Measurements from ENCODE around the gene GSTM5.
"Not testable (repeated sequence)": the region's sequence is repeated elsewhere in the genome, so short reads cannot be mapped to it uniquely, and the experiment has no call there.

Gene GSTM5

GRCh38 chr1:109711593-109712320, at the start of gene GSTM5:
Gene GSTM5 (plus strand): TSS chr1:109712251. CDS start chr1:109712313, 62 bp downstream.
- peak in 2 of 14 donors; percentile 13 to 17 for DNase-seq

GRCh38 chr1:109664671-109665070, 47.4 kb upstream of the GSTM5 start:
- DNase-seq: no peak

- DNase-seq: peak in 12 of 14 donors; percentile 18 to 86 (median 72)
These were observed 44.5 kb upstream of the GSTM5 start, which contains the start of gene GSTM2 for GRCh38 chr1:109667452-109668122. Gene GSTM2 (plus strand): TSS chr1:109668057. CDS start chr1:109668116, 59 bp downstream.

DNA sequence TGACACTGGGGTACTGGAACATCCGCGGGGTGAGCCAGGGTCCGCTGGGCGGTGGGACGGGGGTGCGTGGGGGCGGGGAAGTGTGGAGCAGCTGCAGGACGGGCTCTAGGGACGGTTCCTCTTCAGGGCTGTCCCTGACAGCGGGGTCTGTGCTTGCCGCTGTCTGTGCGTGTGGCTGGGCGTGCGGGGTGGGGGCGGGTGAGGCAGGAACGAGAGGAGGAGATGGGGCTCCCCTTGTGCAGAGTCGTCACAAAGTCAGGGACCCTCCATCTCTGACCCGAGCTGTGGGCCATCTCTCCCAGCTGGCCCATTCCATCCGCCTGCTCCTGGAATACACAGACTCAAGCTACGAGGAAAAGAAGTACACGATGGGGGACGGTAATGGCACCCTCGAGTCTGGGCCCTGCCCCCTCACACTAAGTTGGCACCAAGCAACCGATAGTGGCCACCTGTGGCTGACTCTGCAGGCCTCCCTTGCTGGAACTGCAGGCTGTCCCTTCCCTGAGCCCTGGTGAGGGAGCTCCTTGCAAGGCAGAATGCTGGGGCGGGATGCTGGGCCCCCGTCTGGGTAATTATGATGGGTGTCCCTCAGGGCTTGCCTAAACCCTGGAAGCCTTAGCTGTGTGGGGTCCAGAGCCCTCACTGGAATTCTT, 43.8 kb upstream of the GSTM5 start:
- no peak for DNase-seq

DNA sequence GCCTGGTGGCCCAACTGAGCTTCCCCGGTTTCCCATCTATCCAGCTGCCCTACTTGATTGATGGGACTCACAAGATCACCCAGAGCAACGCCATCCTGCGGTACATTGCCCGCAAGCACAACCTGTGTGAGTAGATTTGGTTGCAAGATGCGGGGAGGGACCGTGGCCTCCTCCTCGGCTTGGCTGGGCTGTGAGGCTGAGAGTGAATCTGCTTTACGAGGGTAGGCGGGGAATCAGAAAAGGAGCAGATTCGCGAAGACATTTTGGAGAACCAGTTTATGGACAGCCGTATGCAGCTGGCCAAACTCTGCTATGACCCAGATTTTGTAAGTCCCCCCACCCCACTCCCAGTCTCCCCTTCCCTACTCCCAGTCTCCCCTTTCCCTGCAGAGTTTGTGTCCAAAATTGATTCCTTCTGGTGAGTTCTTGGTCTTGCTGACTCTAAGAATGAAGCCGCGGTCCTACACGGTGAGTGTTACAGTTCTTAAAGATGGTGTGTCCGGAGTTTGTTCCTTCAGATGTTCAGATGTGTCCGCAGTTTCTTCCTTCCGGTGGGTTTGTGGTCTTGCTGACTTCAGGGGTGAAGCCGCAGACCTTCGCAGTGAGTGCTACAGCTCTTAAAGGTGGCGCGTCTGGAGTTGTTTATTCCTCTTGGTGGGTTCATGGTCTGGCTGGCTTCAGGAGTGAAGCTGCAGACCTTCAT, 42.7 kb upstream of the GSTM5 start:
- DNase-seq: no peak

- not testable (repeated sequence) for DNase-seq
These were observed 42.1 kb upstream of the GSTM5 start for GRCh38 chr1:109669949-109670302.

- DNase-seq: no peak
These were observed 41.0 kb upstream of the GSTM5 start for GRCh38 chr1:109671067-109671466.

DNA sequence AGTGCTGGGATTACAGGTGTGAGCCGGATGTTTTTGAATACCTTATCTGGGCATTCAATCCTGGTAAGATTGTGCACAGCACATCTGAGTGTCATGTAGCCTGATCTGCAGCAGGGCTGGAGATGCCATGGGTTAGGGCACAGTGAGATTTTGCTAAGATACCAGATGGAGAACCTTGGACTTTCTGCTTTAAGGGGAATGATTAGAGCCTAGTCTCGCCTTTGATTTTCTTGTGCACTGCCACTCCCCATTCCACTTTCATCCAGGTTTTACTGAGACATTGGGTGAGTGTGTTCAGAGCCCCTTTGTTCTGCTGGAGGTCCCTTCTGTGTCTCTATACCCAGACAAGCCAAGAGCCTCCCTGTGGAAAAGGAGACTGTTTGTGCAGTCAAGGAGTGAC, 38.2 kb upstream of the GSTM5 start:
- not testable (repeated sequence) for DNase-seq

DNA sequence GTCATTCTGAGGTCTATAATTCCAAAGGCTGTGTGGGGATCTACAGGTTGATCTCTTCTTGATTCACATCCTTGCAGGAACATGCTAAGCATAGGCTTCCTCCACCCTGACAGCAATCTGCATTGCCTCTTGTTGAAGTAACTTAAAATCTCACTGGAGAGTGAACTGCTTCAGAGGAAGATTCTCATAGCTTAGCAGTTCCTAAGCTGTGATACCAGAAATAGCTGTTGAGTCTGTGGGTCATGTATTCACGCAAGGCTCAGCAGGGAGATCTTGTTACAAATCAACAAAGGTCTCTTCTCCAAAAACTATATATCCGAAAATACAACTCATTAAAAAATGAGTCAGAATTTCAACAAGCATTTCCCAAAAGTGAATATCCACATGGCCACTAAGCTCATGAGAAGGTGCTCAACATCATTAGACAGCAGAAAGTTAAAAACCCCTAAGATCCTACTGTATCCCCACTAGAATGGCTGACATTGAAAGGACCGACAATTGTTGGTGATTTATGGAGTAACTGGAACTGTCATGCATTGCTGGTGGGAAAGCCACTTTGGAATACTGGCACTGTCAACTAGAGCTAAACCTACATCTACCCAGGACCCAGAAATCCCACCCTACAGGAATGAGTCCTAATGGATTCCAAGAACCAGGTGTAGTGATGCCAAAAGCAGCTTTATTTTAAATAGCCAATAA, 35.2 kb upstream of the GSTM5 start:
- not testable (repeated sequence) for DNase-seq

- no peak for DNase-seq
These were observed 34.6 kb upstream of the GSTM5 start for GRCh38 chr1:109677459-109677858.

GRCh38 chr1:109678637-109679036, 33.4 kb upstream of the GSTM5 start:
- DNase-seq: not testable (repeated sequence)

DNA sequence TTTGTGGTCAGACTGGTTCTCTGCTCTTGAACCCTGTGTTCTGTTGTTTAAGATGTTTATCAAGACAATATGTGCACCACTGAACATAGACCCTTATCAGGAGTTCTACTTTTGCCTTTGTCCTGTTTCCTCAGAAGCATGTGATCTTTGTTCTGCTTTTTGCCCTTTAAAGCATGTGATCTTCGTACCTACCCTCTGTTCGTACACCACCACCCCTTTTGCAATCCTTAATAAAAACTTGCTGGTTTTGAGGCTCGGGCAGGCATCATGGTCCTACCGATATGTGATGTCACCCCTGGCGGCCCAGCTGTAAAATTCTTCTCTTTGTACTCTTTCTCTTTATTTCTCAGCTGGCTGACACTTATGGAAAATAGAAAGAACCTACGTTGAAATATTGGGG, 27.3 kb upstream of the GSTM5 start:
- DNase-seq: not testable (repeated sequence)

- DNase-seq: peak in 1 of 14 donors; percentile 65
These were observed 26.7 kb upstream of the GSTM5 start for GRCh38 chr1:109685399-109685798.

DNA sequence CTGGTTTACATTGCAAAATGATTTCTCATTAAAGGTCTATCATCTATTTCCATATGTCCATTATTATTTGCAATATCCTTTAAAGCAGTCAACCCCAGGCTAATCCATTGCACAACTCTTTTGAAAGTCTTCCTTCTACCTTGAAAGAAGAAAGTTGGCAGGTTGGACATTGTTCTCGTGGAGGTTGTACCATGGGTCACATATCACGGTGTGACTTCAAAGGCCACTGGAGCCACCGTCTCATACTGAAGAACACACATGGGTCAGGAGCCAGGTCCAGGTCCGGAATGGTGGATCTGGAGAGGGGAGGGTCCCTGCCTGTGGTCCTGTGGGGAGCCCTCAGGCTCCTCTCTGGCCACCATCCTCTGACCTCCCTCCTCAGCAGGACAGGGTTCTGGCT, 26.2 kb upstream of the GSTM5 start:
- not testable (repeated sequence) for DNase-seq

DNA sequence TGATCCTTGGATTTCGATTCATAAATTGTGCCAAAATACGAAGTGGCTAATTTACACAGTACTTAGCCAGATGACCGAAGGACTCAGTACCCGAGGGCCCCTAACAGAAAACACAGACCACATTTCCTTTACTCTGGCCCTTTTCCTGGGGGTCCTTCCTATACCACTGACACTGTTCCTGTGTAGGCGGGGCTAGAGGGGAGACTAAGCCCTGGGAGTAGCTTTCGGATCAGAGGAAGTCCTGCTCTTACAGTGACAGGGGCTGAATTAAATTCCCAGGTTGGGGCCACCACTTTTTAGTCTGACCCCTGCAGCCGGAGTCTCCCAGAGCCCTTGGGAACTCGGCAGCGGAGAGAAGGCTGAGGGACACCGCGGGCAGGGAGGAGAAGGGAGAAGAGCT, 24.9 kb upstream of the GSTM5 start:
- not testable (repeated sequence) for DNase-seq

DNA sequence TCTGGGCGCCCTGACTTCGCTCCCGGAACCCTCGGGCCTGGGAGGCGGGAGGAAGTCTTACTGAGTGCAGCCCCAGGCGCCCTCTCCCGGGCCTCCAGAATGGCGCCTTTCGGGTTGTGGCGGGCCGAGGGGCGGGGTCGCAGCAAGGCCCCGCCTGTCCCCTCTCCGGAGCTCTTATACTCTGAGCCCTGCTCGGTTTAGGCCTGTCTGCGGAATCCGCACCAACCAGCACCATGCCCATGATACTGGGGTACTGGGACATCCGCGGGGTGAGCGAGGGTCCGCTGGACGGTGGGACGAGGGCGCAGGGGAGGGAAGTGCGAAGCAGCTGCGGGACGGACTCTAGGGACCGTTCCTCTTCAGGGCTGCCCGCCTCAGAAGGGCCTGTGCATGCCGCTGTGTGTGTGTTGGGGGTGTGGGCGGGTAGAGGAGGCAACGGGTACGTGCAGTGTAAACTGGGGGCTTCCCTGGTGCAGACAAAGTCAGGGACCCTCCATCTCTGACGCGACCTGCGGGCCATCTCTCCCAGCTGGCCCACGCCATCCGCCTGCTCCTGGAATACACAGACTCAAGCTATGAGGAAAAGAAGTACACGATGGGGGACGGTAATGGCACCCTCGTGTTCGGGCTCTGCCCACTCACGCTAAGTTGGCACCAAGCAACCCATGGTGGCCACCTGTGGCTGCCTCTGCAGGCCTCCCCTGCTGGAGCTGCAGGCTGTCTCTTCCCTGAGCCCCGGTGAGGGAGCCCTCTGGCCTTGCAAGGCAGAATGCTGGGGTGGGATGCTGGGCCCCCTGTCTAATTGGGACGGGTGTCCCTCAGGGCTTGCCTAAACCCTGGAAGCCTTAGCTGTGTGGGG, 24.2 kb upstream of the GSTM5 start, which contains the start of gene GSTM1:
TSS of gene GSTM1 (plus strand) at position 177 of the 859 bp plus-strand sequence. CDS start at position 234, 57 bp downstream.
- peak in 4 of 14 donors; percentile 33 to 77 (median 48) for DNase-seq

DNA sequence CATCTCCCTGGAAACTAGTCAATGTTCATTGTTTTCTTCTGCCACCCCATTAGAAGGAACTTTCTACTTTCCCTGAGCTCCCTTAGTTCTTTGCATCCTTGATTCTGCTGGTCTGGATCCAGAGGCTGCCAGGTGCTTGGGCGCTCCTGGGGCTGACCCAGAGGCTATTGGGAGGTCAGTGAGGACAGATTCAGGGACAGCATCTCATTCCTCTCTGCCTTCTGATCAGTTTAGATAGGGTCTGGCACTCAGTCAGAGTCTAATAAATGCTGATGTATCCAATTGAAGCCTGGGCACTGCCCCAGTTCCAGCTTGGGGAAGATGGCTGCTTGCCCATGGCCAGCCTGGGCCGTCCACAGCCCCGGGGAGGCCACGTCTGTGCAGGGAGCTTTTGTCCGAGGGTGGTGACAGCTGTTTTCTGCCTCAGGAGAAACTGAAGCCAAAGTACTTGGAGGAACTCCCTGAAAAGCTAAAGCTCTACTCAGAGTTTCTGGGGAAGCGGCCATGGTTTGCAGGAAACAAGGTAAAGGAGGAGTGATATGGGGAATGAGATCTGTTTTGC, 22.1 kb upstream of the GSTM5 start:
- DNase-seq: peak in 1 of 14 donors; percentile 12

GRCh38 chr1:109691759-109692158, 20.3 kb upstream of the GSTM5 start:
- DNase-seq: peak in 1 of 14 donors; percentile 26

- DNase-seq: not testable (repeated sequence)
These were observed 17.7 kb upstream of the GSTM5 start for GRCh38 chr1:109694400-109694799.

GRCh38 chr1:109695138-109695537, 16.9 kb upstream of the GSTM5 start:
- not testable (repeated sequence) for DNase-seq

All from C1 segment of cervical spinal cord (tissue), 14 donors.